K562 (cell line): ENCODE measurements around the gene MKNK2. TPM values are rescaled to one million over a fixed set of nuclear protein-coding genes. Genes with fewer than 3 reads are reported as not detected.

Source experiments
- ATAC-seq: fragments of 200-7000 bp; cut with Tn5 transposase; 3 replicates; pipeline ENCODE4 v1.9.1; 2020; ENCODE audit warnings: moderate library complexity
- BruUV-seq: library from RNA; stranded (reverse); fragments of 400-500 nt; replicated peaks from 2 replicates; lab custom pipeline; 2021; lab: Mats Ljungman, UMichigan
- CTCF ChIA-PET: fragments of 300-600 bp; formaldehyde crosslinking; extraction: SDS; loops from one replicate; lab custom pipeline; 2021; ENCODE audit warnings: low intra/inter-chr PET ratio; lab: Yijun Ruan, JAX
- POLR2A ChIA-PET: fragments of 300-600, 350-650 bp; sonication (Branson Sonifier 250); formaldehyde crosslinking; extraction: SDS; loops from one replicate; lab custom pipeline; 2021; ENCODE audit warnings: antibody characterized with exemption, inconsistent platforms; lab: Yijun Ruan, JAX
- DNase-seq, 4 experiments: peaks; one replicate each; pipeline versions ENCODE4 v3.0.0 to v3.0.0-alpha.2; 2011 to 2018; ENCODE audit warnings: low spot score in 3 of 4, mixed read lengths in 3 of 4; ENCODE audit errors: extremely low read depth in 1 of 4
- FAIRE-seq: peaks from 2 replicates; lab custom pipeline; 2011; peaks lifted over from hg19 to GRCh38; lab: Jason Lieb, UNC
- H2AFZ ChIP-seq: 2 replicates; pipeline ENCODE4 v1.6.0; 2011; ENCODE audit warnings: low read depth, low read length, control low read depth, inconsistent platforms
- H3K27ac ChIP-seq: fragments of 200-600 bp; 3 replicates; pipeline ENCODE4 v1.8.0; 2011; ENCODE audit warnings: low read depth, mild to moderate bottlenecking, control low read depth, inconsistent platforms, low read length, moderate library complexity, mixed read lengths; ENCODE audit errors: extremely low read depth
- H3K27me3 ChIP-seq, 2 experiments: fragments of 300-600 bp in 1 of 2; 2 replicates in 1 of 2; 3 replicates in 1 of 2; pipeline versions ENCODE4 v1.6.0 to v1.8.0; 2011; ENCODE audit warnings: inconsistent platforms in 2 of 2, low read length in 2 of 2, mild to moderate bottlenecking in 1 of 2, mixed read lengths in 1 of 2, moderate library complexity in 1 of 2; ENCODE audit not compliant: control insufficient read depth in 2 of 2, insufficient read depth in 2 of 2
- H3K36me3 ChIP-seq: fragments of 300-600 bp; 3 replicates; pipeline ENCODE4 v1.8.0; 2011; ENCODE audit warnings: mild to moderate bottlenecking, low read length, inconsistent platforms; ENCODE audit not compliant: control insufficient read depth, insufficient read depth
- H3K4me1 ChIP-seq, 2 experiments: fragments of 200-600 bp in 1 of 2; replicated peaks in 1 of 2; 2 replicates in 1 of 2; 3 replicates in 1 of 2; pipeline versions ENCODE4 v1.5.1 to v1.8.0; 2011; ENCODE audit warnings: inconsistent platforms in 2 of 2, low read length in 2 of 2, mild to moderate bottlenecking in 1 of 2, mixed read lengths in 1 of 2, moderate library complexity in 1 of 2; ENCODE audit not compliant: control insufficient read depth in 2 of 2, insufficient read depth in 2 of 2
- H3K4me2 ChIP-seq: 2 replicates; pipeline ENCODE4 v1.6.1; 2011; ENCODE audit warnings: low read length, control low read depth, inconsistent platforms, mixed read lengths; ENCODE audit not compliant: insufficient read depth
- H3K4me3 ChIP-seq: fragments of 200-600 bp; sonication (generic), shearing (Covaris generic); 2 replicates; pipeline ENCODE4 v1.5.1; 2016; ENCODE audit warnings: control low read depth, inconsistent platforms
- H3K79me2 ChIP-seq: fragments of 200-600 bp; 3 replicates; pipeline ENCODE4 v1.8.0; 2011; ENCODE audit warnings: low read length, inconsistent platforms; ENCODE audit not compliant: control insufficient read depth, insufficient read depth
- H3K9ac ChIP-seq, 2 experiments: 2 replicates each; pipeline versions ENCODE4 v1.6.0 to v1.6.1; 2011; ENCODE audit warnings: low read depth in 2 of 2, low read length in 2 of 2, control low read depth in 1 of 2, inconsistent platforms in 1 of 2, mild to moderate bottlenecking in 1 of 2, mixed read lengths in 1 of 2; ENCODE audit not compliant: insufficient read depth in 1 of 2
- H3K9me1 ChIP-seq: one replicate; pipeline ENCODE4 v1.6.0; 2011; ENCODE audit warnings: inconsistent platforms, mild to moderate bottlenecking, low read length, moderate library complexity; ENCODE audit not compliant: control insufficient read depth, insufficient read depth
- H3K9me3 ChIP-seq: replicated peaks from 2 replicates; pipeline ENCODE4 v1.5.1; 2011; ENCODE audit warnings: low read depth, low read length, inconsistent platforms; ENCODE audit not compliant: control insufficient read depth, insufficient read depth
- H4K20me1 ChIP-seq: replicated peaks from 2 replicates; pipeline ENCODE4 v1.6.1; 2011; ENCODE audit warnings: low read length, inconsistent platforms, mixed read lengths; ENCODE audit not compliant: control insufficient read depth, insufficient read depth
- CBX1 ChIP-seq: sonication (generic); IDR thresholded peaks from 2 replicates; pipeline ENCODE4 v1.6.1; 2016; ENCODE audit warnings: antibody characterized with exemption, low read depth, mild to moderate bottlenecking
- EP300 ChIP-seq: IDR thresholded peaks from 2 replicates; pipeline ENCODE4 v1.6.1; 2012; ENCODE audit warnings: low read length, improper control_type of control experiment
- HMGN3 ChIP-seq: IDR thresholded peaks from 2 replicates; pipeline ENCODE4 v1.6.1; 2011; ENCODE audit warnings: borderline replicate concordance, low read depth, mild to moderate bottlenecking, mixed read lengths, low read length; ENCODE audit not compliant: insufficient read length; ENCODE audit errors: extremely low read depth
- JUN ChIP-seq, 2 experiments: sonication (generic) in 1 of 2; formaldehyde crosslinking in 1 of 2; IDR thresholded peaks; 2 replicates each; pipeline versions ENCODE4 v1.6.1 to v1.8.0; 2012 to 2022; ENCODE audit warnings: borderline replicate concordance in 2 of 2, mild to moderate bottlenecking in 2 of 2, improper control_type of control experiment in 1 of 2, low read depth in 1 of 2, low read length in 1 of 2, missing genetic modification reagents in 1 of 2
- MYNN ChIP-seq, 2 experiments: sonication (generic); formaldehyde crosslinking in 1 of 2; IDR thresholded peaks; 2 replicates each; pipeline versions ENCODE4 v1.5.0 to v1.6.1; 2016 to 2020; ENCODE audit warnings: antibody characterized with exemption in 1 of 2, missing genetic modification reagents in 1 of 2
- NCOA4 ChIP-seq: fragments of 450-650 bp; IDR thresholded peaks from 2 replicates; pipeline ENCODE4 v1.6.1; 2018; ENCODE audit warnings: mild to moderate bottlenecking; ENCODE audit not compliant: partially characterized antibody
- POLR2G ChIP-seq: fragments of 200-400 bp; formaldehyde crosslinking; IDR thresholded peaks from 2 replicates; pipeline ENCODE4 v1.6.1; 2017; ENCODE audit warnings: low read depth, mild to moderate bottlenecking, antibody characterized with exemption, low read length, moderate library complexity
- RNF2 ChIP-seq: sonication (generic); IDR thresholded peaks from 2 replicates; pipeline ENCODE4 v1.6.1; 2016
- RUNX1 ChIP-seq: sonication (generic); IDR thresholded peaks from 2 replicates; pipeline ENCODE4 v1.6.1; 2016; ENCODE audit warnings: antibody characterized with exemption, low read depth
- TARDBP ChIP-seq: fragments of 450-650 bp; IDR thresholded peaks from 2 replicates; pipeline ENCODE4 v1.6.1; 2016
- ZBED1 ChIP-seq: IDR thresholded peaks from 2 replicates; pipeline ENCODE4 v1.6.1; 2014
- ZBTB7A ChIP-seq: IDR thresholded peaks from 2 replicates; pipeline ENCODE4 v1.6.1; 2011; ENCODE audit warnings: low read depth, mild to moderate bottlenecking, low read length, moderate library complexity, borderline replicate concordance; ENCODE audit not compliant: control insufficient read depth
- ZNF197 ChIP-seq: fragments of 200-800 bp; sonication (Bioruptor generic); IDR thresholded peaks from 2 replicates; pipeline ENCODE4 v1.6.1; 2016; ENCODE audit warnings: low read depth, missing genetic modification characterization, missing compliant biosample characterization
- WGBS: fragments of 100-300 bp; shearing (Covaris generic); methylation state at CpG from one replicate; pipeline ENCODE4 v1.1.6; 2016; ENCODE audit warnings: low coverage, mixed read lengths; ENCODE audit not compliant: insufficient coverage; ENCODE audit errors: missing lambda C conversion rate; 5-methylcytosine and 5-hydroxymethylcytosine counted together
- in situ Hi-C: fragments of 300-500 bp; cut with MboI; formaldehyde crosslinking; loops from 4 replicates; pipeline ENCODE4 v1.15.0; 2018; ENCODE audit warnings: inconsistent platforms, mixed read lengths
- intact Hi-C: fragments of 100-400 bp; cut with micrococcal nuclease; formaldehyde crosslinking; loops from 2 replicates; pipeline ENCODE4 v1.14.2; 2022
- polyA plus RNA-seq, 8 experiments: library from polyadenylated mRNA; depleted of rRNA in 4 of 8; stranded (reverse) in 5 of 8; unstranded in 3 of 8; fragments of >200 nt; fragmentation: Nextera tagmentation in 2 of 8; fragmentation: Illumina TruSeq in 1 of 8; extraction: Ambion mirVana in 2 of 8; extraction: Trizol in 1 of 8; gene quantifications; 2 replicates each; pipeline versions ENCODE4 v1.2.1 to v1.2.3, GENCODE V29; 2011 to 2014; ENCODE audit warnings: inconsistent platforms in 1 of 8, missing spikeins in 1 of 8
- total RNA-seq, 7 experiments: library from RNA; depleted of rRNA in 6 of 7; stranded (reverse); fragments of >200 nt in 6 of 7; fragmentation: Illumina TruSeq in 2 of 7; extraction: Trizol in 2 of 7; gene quantifications; 2 replicates each; pipeline versions ENCODE4 v1.2.1 to v1.2.3, GENCODE V29; 2011 to 2021; ENCODE audit warnings: low replicate concordance in 1 of 7
- TF ChIP-seq, protein P1 (sequence below): sonication (generic); formaldehyde crosslinking; IDR thresholded peaks from 2 replicates; pipeline ENCODE4 v1.9.0; 2022; ENCODE audit warnings: mild to moderate bottlenecking, missing genetic modification reagents

The MKNK2 gene
- total and polyA plus RNA-seq, 9 of the 15 experiments (the other 6 are each of a cell fraction or from before 2014, with no cell fraction given), result 5.1 to 191 (median 51.9) TPM

GRCh38 chr19:1990230-1991017 lies 60.6 kb downstream of the MKNK2 start (continued):
- TF ChIP-seq EP300 (no peak), POLR2G (peak; percentile 59; the same call in 1 of the 2 replicates), JUN (IDR thresholded peaks at IDR 0.05; ENCODE audit: borderline replicate concordance, low read depth, low read length) (no peak), JUN (CRISPR knock-in tag; IDR thresholded peaks at IDR 0.05; ENCODE audit: borderline replicate concordance) (no peak), ZBTB7A (no peak), NCOA4 (no peak), TARDBP (no peak), ZBED1 (no peak), RNF2 (no peak), ZNF197 (CRISPR knock-in tag) (no peak), RUNX1 (no peak)

- H3K79me2 ChIP-seq, result no peaks in the 10 kb centered on the region
- H2AFZ ChIP-seq, result no peak overlapping the region
- ATAC-seq (no peak), FAIRE-seq (no peak), DNase-seq (no peak)
- no peak overlapping the region for H3K27ac ChIP-seq
- no peak overlapping the region for H3K4me2 ChIP-seq
- no peaks in the 10 kb centered on the region; the same call in 1 of the 2 replicates for H4K20me1 ChIP-seq
- ChIA-PET CTCF (no interaction called here), POLR2A (interaction anchor here (0.8 kb wide), 1 partner anchor 123 kb away, joined by 3 read pairs; no protein-coding TSS in a partner anchor)
- H3K4me1 ChIP-seq, result peaks cover 0 to 59% of the 10 kb centered on the region in 2 experiments; a peak in 3 of 5 replicates
- H3K9ac ChIP-seq, result no peak overlapping the region; a peak in 1 of 4 replicates
- H3K9me3 ChIP-seq, result no peaks in the 10 kb centered on the region
- WGBS, result 93% methylated on average over 29 of the region's 40 CpGs
- peaks cover 26% of the 10 kb centered on the region; the same call in 1 of the 3 replicates for H3K36me3 ChIP-seq
- no peaks in the 10 kb centered on the region for H3K27me3 ChIP-seq
- H3K4me3 ChIP-seq, result no peak overlapping the region
- intact Hi-C loops (no loop called here), in situ Hi-C loops (no loop called here)
- no peak for TF ChIP-seq CBX1
- peak; percentile 72 for TF ChIP-seq POLR2G
- TF ChIP-seq HMGN3, result peak; percentile 34
- TF ChIP-seq MYNN (IDR thresholded peaks at IDR 0.05), result no peak
- no peak for TF ChIP-seq MYNN (CRISPR knock-in tag; IDR thresholded peaks at IDR 0.05)
- TF ChIP-seq, protein P1, sequence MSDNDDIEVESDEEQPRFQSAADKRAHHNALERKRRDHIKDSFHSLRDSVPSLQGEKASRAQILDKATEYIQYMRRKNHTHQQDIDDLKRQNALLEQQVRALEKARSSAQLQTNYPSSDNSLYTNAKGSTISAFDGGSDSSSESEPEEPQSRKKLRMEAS, result 0 out of 2 replicates have a peak, but pooled peaks have one; percentile 20
- no peaks in the 10 kb centered on the region for H3K9me1 ChIP-seq
- BruUV-seq, result no TSS peak
Observed at GRCh38 chr19:1989513-1990229, 61.4 kb downstream of the MKNK2 start.
